Measurements from ENCODE around the gene CXCR3.

The CXCR3 gene

GRCh38 chrX:71632923-71633657, 14.8 kb upstream of the CXCR3 start:
- TF ChIP-seq, protein P1, sequence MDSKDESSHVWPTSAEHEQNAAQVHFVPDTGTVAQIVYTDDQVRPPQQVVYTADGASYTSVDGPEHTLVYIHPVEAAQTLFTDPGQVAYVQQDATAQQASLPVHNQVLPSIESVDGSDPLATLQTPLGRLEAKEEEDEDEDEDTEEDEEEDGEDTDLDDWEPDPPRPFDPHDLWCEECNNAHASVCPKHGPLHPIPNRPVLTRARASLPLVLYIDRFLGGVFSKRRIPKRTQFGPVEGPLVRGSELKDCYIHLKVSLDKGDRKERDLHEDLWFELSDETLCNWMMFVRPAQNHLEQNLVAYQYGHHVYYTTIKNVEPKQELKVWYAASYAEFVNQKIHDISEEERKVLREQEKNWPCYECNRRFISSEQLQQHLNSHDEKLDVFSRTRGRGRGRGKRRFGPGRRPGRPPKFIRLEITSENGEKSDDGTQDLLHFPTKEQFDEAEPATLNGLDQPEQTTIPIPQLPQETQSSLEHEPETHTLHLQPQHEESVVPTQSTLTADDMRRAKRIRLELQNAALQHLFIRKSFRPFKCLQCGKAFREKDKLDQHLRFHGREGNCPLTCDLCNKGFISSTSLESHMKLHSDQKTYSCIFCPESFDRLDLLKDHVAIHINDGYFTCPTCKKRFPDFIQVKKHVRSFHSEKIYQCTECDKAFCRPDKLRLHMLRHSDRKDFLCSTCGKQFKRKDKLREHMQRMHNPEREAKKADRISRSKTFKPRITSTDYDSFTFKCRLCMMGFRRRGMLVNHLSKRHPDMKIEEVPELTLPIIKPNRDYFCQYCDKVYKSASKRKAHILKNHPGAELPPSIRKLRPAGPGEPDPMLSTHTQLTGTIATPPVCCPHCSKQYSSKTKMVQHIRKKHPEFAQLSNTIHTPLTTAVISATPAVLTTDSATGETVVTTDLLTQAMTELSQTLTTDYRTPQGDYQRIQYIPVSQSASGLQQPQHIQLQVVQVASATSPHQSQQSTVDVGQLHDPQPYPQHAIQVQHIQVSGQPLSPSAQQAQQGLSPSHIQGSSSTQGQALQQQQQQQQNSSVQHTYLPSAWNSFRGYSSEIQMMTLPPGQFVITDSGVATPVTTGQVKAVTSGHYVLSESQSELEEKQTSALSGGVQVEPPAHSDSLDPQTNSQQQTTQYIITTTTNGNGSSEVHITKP (tag by site-specific recombination; IDR thresholded peaks at IDR 0.05), result no peak
- no peak for TF ChIP-seq PBX3 (CRISPR knock-in tag; IDR thresholded peaks at IDR 0.05)
- no peak for TF ChIP-seq ZNF701 (tag by site-specific recombination; IDR thresholded peaks at IDR 0.05)
- TF ChIP-seq, protein P2, sequence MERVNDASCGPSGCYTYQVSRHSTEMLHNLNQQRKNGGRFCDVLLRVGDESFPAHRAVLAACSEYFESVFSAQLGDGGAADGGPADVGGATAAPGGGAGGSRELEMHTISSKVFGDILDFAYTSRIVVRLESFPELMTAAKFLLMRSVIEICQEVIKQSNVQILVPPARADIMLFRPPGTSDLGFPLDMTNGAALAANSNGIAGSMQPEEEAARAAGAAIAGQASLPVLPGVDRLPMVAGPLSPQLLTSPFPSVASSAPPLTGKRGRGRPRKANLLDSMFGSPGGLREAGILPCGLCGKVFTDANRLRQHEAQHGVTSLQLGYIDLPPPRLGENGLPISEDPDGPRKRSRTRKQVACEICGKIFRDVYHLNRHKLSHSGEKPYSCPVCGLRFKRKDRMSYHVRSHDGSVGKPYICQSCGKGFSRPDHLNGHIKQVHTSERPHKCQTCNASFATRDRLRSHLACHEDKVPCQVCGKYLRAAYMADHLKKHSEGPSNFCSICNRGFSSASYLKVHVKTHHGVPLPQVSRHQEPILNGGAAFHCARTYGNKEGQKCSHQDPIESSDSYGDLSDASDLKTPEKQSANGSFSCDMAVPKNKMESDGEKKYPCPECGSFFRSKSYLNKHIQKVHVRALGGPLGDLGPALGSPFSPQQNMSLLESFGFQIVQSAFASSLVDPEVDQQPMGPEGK (tag by site-specific recombination; IDR thresholded peaks at IDR 0.05), result no peak
- TF ChIP-seq, protein P3, sequence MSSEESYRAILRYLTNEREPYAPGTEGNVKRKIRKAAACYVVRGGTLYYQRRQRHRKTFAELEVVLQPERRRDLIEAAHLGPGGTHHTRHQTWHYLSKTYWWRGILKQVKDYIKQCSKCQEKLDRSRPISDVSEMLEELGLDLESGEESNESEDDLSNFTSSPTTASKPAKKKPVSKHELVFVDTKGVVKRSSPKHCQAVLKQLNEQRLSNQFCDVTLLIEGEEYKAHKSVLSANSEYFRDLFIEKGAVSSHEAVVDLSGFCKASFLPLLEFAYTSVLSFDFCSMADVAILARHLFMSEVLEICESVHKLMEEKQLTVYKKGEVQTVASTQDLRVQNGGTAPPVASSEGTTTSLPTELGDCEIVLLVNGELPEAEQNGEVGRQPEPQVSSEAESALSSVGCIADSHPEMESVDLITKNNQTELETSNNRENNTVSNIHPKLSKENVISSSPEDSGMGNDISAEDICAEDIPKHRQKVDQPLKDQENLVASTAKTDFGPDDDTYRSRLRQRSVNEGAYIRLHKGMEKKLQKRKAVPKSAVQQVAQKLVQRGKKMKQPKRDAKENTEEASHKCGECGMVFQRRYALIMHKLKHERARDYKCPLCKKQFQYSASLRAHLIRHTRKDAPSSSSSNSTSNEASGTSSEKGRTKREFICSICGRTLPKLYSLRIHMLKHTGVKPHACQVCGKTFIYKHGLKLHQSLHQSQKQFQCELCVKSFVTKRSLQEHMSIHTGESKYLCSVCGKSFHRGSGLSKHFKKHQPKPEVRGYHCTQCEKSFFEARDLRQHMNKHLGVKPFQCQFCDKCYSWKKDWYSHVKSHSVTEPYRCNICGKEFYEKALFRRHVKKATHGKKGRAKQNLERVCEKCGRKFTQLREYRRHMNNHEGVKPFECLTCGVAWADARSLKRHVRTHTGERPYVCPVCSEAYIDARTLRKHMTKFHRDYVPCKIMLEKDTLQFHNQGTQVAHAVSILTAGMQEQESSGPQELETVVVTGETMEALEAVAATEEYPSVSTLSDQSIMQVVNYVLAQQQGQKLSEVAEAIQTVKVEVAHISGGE (tag by site-specific recombination; conservative IDR thresholded peaks at IDR 0.05; ENCODE audit: low read depth), result no peak
- no peak for TF ChIP-seq ZNF623 (tag by site-specific recombination; IDR thresholded peaks at IDR 0.05)
- TF ChIP-seq ZNF596 (tag by site-specific recombination; IDR thresholded peaks at IDR 0.05), result no peak
- no peak for TF ChIP-seq KLF9 (tag by site-specific recombination; IDR thresholded peaks at IDR 0.05; ENCODE audit: low read depth)
- no peak for TF ChIP-seq ZNF658 (tag by site-specific recombination; IDR thresholded peaks at IDR 0.05)
- TF ChIP-seq ZNF670 (tag by site-specific recombination; IDR thresholded peaks at IDR 0.05; ENCODE audit: low read depth), result no peak
- no peak for TF ChIP-seq ZNF600 (tag by site-specific recombination; IDR thresholded peaks at IDR 0.05)
- TF ChIP-seq ZNF776 (tag by site-specific recombination; IDR thresholded peaks at IDR 0.05; ENCODE audit: borderline replicate concordance), result no peak
- no peak for TF ChIP-seq KLF7 (tag by site-specific recombination; IDR thresholded peaks at IDR 0.05; ENCODE audit: borderline replicate concordance)
- TF ChIP-seq ZNF610 (tag by site-specific recombination; IDR thresholded peaks at IDR 0.05; ENCODE audit: borderline replicate concordance), result no peak
- no peak for TF ChIP-seq ZNF366 (tag by site-specific recombination; conservative IDR thresholded peaks at IDR 0.05)
- TF ChIP-seq, protein P4, sequence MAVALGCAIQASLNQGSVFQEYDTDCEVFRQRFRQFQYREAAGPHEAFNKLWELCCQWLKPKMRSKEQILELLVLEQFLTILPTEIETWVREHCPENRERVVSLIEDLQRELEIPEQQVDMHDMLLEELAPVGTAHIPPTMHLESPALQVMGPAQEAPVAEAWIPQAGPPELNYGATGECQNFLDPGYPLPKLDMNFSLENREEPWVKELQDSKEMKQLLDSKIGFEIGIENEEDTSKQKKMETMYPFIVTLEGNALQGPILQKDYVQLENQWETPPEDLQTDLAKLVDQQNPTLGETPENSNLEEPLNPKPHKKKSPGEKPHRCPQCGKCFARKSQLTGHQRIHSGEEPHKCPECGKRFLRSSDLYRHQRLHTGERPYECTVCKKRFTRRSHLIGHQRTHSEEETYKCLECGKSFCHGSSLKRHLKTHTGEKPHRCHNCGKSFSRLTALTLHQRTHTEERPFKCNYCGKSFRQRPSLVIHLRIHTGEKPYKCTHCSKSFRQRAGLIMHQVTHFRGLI (tag by site-specific recombination; IDR thresholded peaks at IDR 0.05), result no peak
- no peaks in the 10 kb centered on the region for H3K4me1 ChIP-seq (ENCODE audit: control insufficient read depth, insufficient read depth, low read length)
- CTCF ChIA-PET, result no interaction called here
- no peak overlapping the region for H3K4me3 ChIP-seq (ENCODE audit: low read depth, low read length)
- H3K9me3 ChIP-seq (ENCODE audit: control insufficient read depth, insufficient read depth, low read depth, low read length), result no peaks in the 10 kb centered on the region
- no peak overlapping the region for H3K27ac ChIP-seq (ENCODE audit: extremely low read depth, low read depth, low read length)
- POLR2A ChIA-PET, result no interaction called here
- H3K36me3 ChIP-seq (ENCODE audit: control insufficient read depth in 2 of 2, insufficient read depth in 1 of 2, low read length in 2 of 2), result no peaks in the 10 kb centered on the region
